GM12878 (cell line): ENCODE measurements around the gene YARS2. TPM values are rescaled to one million over a fixed set of nuclear protein-coding genes. Genes with fewer than 3 reads are reported as not detected.

ENCODE experiments used
- CTCF ChIP-seq, 3 experiments: IDR thresholded peaks in 2 of 3; conservative IDR thresholded peaks in 1 of 3; 2 replicates each; pipeline ENCODE4 v1.5.1; 2011; ENCODE audit warnings: low read depth in 3 of 3, low read length in 3 of 3, mild to moderate bottlenecking in 3 of 3, control low read depth in 2 of 3, moderate library complexity in 2 of 3, inconsistent platforms in 1 of 3, mixed read lengths in 1 of 3; ENCODE audit not compliant: control insufficient read depth in 2 of 3, insufficient read depth in 1 of 3; ENCODE audit errors: extremely low read depth in 1 of 3
- GABPA ChIP-seq: IDR thresholded peaks from 2 replicates; pipeline ENCODE4 v1.6.1; 2014; ENCODE audit warnings: antibody characterized with exemption, low read depth, mild to moderate bottlenecking, inconsistent platforms
- GATAD2B ChIP-seq: fragments of 450-650 bp; conservative IDR thresholded peaks from 2 replicates; pipeline ENCODE4 v1.6.1; 2017; ENCODE audit warnings: low read depth, mild to moderate bottlenecking, moderate library complexity
- HDGF ChIP-seq: fragments of 450-650 bp; IDR thresholded peaks from 2 replicates; pipeline ENCODE4 v1.6.1; 2016; ENCODE audit warnings: antibody characterized with exemption
- HSF1 ChIP-seq: fragments of 150-350 bp; IDR thresholded peaks from 2 replicates; pipeline ENCODE4 v1.6.1; 2014; ENCODE audit warnings: mild to moderate bottlenecking, low read depth, low read length
- LARP7 ChIP-seq: fragments of 450-650 bp; IDR thresholded peaks from 2 replicates; pipeline ENCODE4 v1.6.1; 2017; ENCODE audit warnings: mild to moderate bottlenecking
- NKRF ChIP-seq: fragments of 450-650 bp; conservative IDR thresholded peaks from 2 replicates; pipeline ENCODE4 v1.6.1; 2017; ENCODE audit warnings: mild to moderate bottlenecking, moderate library complexity
- POLR2A ChIP-seq: IDR thresholded peaks from 2 replicates; pipeline ENCODE4 v1.6.1; 2011; ENCODE audit warnings: low read depth, mild to moderate bottlenecking, low read length
- RB1 ChIP-seq: fragments of 450-650 bp; formaldehyde crosslinking; IDR thresholded peaks from 2 replicates; pipeline ENCODE4 v1.6.1; 2017; ENCODE audit warnings: mild to moderate bottlenecking, borderline replicate concordance
- RBBP5 ChIP-seq: fragments of 200-600 bp; sonication (generic); conservative IDR thresholded peaks from 2 replicates; pipeline ENCODE4 v1.6.1; 2016
- SPI1 ChIP-seq: IDR thresholded peaks from 2 replicates; pipeline ENCODE4 v1.6.1; 2011; ENCODE audit warnings: low read depth, mild to moderate bottlenecking, low read length, moderate library complexity, borderline replicate concordance; ENCODE audit not compliant: insufficient read depth
- SRF ChIP-seq, 2 experiments: IDR thresholded peaks; 2 replicates each; pipeline ENCODE4 v1.6.1; 2011; ENCODE audit warnings: low read depth in 2 of 2, low read length in 2 of 2, mild to moderate bottlenecking in 1 of 2, moderate library complexity in 1 of 2
- STAT1 ChIP-seq: fragments of 450-650 bp; conservative IDR thresholded peaks from 2 replicates; pipeline ENCODE4 v1.6.1; 2014; ENCODE audit warnings: antibody characterized with exemption, mild to moderate bottlenecking
- TAF1 ChIP-seq: IDR thresholded peaks from 2 replicates; pipeline ENCODE4 v1.6.1; 2011; ENCODE audit warnings: mild to moderate bottlenecking, low read depth, low read length, borderline replicate concordance
- TCF12 ChIP-seq: IDR thresholded peaks from 2 replicates; pipeline ENCODE4 v1.6.1; 2011; ENCODE audit warnings: low read depth, mild to moderate bottlenecking, low read length
- ZBTB11 ChIP-seq: fragments of 450-650 bp; formaldehyde crosslinking; IDR thresholded peaks from 2 replicates; pipeline ENCODE4 v1.5.0; 2022; ENCODE audit warnings: mild to moderate bottlenecking, missing genetic modification characterization
- polyA plus RNA-seq, 11 experiments: library from polyadenylated mRNA; depleted of rRNA in 4 of 11; unstranded in 6 of 11; stranded (reverse) in 5 of 11; fragments of >200 nt; fragmentation: Nextera tagmentation in 4 of 11; fragmentation: Illumina TruSeq in 1 of 11; extraction: Ambion mirVana in 4 of 11; extraction: Trizol in 1 of 11; gene quantifications; 1 replicate in 1 of 11; 2 replicates in 10 of 11; pipeline versions ENCODE4 v1.2.1 to v1.2.3, GENCODE V29; 2011 to 2016; ENCODE audit warnings: inconsistent platforms in 2 of 11, missing spikeins in 2 of 11, low read depth in 1 of 11
- total RNA-seq, 4 experiments: library from RNA; depleted of rRNA in 3 of 4; stranded (reverse); fragments of >200 nt in 3 of 4; fragmentation: Illumina TruSeq in 1 of 4; extraction: Trizol in 1 of 4; gene quantifications; 2 replicates each; pipeline versions ENCODE4 v1.2.1 to v1.2.3, GENCODE V29; 2013 to 2021
- TF ChIP-seq, protein P1 (sequence below): IDR thresholded peaks from 2 replicates; pipeline ENCODE4 v1.6.1; 2012; ENCODE audit warnings: mild to moderate bottlenecking, low read depth, low read length

YARS2 gene
- total and polyA plus RNA-seq, 10 of the 15 experiments (the other 5 are each of a cell fraction or from before 2014, with no cell fraction given) = 13.4 to 46.7 (median 29.6) TPM

DNA sequence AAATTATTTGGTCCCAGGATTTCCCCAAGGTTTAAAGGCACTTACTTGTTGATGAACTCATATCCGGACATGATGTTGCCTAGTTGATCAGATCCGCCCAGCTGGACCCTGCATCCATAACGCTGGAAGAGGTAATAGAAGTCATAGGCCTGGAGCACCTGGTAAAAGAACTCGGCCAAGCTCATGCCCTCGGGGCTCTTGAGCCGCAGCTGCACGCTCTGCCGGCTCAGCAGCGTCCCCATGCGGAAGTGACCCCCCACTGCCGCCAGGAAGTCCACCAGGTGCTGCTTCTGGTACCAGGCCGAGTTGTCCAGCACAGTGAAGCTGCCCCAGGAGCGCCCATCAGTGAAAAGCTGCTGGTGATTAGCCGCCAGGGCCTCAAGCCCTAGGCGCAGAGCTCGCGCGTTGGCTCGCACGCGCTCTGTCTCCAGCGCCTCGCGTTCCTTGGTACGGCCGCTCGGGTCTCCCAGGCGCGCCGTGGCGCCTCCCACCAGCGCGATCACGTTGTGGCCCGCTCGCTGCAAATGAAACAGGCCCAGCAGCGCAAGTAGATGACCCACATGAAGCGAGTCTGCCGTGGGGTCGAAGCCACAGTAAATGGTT is 545 bp downstream of the YARS2 start (continued):
- TF ChIP-seq ZBTB11 (CRISPR knock-in tag) (peak; percentile 16; the same call in 1 of the 2 replicates), HSF1 (no peak), SRF (IDR thresholded peaks at IDR 0.05; ENCODE audit: low read depth in 2 of 2, low read length in 2 of 2) (no peak), TAF1 (peak; percentile 41; the same call in 1 of the 2 replicates), NKRF (peak; percentile 41; the same call in 1 of the 2 replicates), RB1 (peak; percentile 84; the same call in 1 of the 2 replicates), STAT1 (0 out of 2 replicates have a peak, but pooled peaks have one; percentile 59), POLR2A (peak; percentile 76), LARP7 (peak; percentile 34; the same call in 1 of the 2 replicates), CTCF (IDR thresholded peaks at IDR 0.05 in 2 of 3, conservative IDR thresholded peaks at IDR 0.05 in 1 of 3; ENCODE audit: control insufficient read depth in 2 of 3, extremely low read depth in 1 of 3, insufficient read depth in 1 of 3, low read depth in 3 of 3, low read length in 3 of 3) (peak; percentile 93 to 98 (median 94)), HDGF (peak; percentile 27; the same call in 1 of the 2 replicates), RBBP5 (no peak), GATAD2B (peak; percentile 56), SPI1 (peak; percentile 59; the same call in 1 of the 2 replicates), GABPA (peak; percentile 62; the same call in 1 of the 2 replicates), TCF12 (peak; percentile 91)
- TF ChIP-seq, protein P1, sequence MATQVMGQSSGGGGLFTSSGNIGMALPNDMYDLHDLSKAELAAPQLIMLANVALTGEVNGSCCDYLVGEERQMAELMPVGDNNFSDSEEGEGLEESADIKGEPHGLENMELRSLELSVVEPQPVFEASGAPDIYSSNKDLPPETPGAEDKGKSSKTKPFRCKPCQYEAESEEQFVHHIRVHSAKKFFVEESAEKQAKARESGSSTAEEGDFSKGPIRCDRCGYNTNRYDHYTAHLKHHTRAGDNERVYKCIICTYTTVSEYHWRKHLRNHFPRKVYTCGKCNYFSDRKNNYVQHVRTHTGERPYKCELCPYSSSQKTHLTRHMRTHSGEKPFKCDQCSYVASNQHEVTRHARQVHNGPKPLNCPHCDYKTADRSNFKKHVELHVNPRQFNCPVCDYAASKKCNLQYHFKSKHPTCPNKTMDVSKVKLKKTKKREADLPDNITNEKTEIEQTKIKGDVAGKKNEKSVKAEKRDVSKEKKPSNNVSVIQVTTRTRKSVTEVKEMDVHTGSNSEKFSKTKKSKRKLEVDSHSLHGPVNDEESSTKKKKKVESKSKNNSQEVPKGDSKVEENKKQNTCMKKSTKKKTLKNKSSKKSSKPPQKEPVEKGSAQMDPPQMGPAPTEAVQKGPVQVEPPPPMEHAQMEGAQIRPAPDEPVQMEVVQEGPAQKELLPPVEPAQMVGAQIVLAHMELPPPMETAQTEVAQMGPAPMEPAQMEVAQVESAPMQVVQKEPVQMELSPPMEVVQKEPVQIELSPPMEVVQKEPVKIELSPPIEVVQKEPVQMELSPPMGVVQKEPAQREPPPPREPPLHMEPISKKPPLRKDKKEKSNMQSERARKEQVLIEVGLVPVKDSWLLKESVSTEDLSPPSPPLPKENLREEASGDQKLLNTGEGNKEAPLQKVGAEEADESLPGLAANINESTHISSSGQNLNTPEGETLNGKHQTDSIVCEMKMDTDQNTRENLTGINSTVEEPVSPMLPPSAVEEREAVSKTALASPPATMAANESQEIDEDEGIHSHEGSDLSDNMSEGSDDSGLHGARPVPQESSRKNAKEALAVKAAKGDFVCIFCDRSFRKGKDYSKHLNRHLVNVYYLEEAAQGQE = no peak
